ENCODE measurements around the gene WDR74. TPM values are rescaled to one million over a fixed set of nuclear protein-coding genes. Genes with fewer than 3 reads are reported as not detected.

Gene WDR74
- total and polyA plus RNA-seq, 2 of the 13 experiments (the other 11 are each of a cell fraction or from before 2014, with no cell fraction given): 77.0 to 83.3 TPM

- no peaks in the 10 kb centered on the region for H3K9me3 ChIP-seq (ENCODE audit: low read length)
- H3K4me2 ChIP-seq (ENCODE audit: low read depth, low read length): no peak overlapping the region
- no peak overlapping the region for H3K9ac ChIP-seq (ENCODE audit: insufficient read depth, low read depth, low read length)
- H3K79me2 ChIP-seq (ENCODE audit: insufficient read depth, low read length): peaks cover 23% of the 10 kb centered on the region
- TF ChIP-seq, protein P1, sequence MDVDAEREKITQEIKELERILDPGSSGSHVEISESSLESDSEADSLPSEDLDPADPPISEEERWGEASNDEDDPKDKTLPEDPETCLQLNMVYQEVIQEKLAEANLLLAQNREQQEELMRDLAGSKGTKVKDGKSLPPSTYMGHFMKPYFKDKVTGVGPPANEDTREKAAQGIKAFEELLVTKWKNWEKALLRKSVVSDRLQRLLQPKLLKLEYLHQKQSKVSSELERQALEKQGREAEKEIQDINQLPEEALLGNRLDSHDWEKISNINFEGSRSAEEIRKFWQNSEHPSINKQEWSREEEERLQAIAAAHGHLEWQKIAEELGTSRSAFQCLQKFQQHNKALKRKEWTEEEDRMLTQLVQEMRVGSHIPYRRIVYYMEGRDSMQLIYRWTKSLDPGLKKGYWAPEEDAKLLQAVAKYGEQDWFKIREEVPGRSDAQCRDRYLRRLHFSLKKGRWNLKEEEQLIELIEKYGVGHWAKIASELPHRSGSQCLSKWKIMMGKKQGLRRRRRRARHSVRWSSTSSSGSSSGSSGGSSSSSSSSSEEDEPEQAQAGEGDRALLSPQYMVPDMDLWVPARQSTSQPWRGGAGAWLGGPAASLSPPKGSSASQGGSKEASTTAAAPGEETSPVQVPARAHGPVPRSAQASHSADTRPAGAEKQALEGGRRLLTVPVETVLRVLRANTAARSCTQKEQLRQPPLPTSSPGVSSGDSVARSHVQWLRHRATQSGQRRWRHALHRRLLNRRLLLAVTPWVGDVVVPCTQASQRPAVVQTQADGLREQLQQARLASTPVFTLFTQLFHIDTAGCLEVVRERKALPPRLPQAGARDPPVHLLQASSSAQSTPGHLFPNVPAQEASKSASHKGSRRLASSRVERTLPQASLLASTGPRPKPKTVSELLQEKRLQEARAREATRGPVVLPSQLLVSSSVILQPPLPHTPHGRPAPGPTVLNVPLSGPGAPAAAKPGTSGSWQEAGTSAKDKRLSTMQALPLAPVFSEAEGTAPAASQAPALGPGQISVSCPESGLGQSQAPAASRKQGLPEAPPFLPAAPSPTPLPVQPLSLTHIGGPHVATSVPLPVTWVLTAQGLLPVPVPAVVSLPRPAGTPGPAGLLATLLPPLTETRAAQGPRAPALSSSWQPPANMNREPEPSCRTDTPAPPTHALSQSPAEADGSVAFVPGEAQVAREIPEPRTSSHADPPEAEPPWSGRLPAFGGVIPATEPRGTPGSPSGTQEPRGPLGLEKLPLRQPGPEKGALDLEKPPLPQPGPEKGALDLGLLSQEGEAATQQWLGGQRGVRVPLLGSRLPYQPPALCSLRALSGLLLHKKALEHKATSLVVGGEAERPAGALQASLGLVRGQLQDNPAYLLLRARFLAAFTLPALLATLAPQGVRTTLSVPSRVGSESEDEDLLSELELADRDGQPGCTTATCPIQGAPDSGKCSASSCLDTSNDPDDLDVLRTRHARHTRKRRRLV (CRISPR knock-in tag; IDR thresholded peaks at IDR 0.05): no peak
- TF ChIP-seq GTF2F1 (IDR thresholded peaks at IDR 0.05; ENCODE audit: low read length) (no peak), ZSCAN31 (CRISPR knock-in tag; IDR thresholded peaks at IDR 0.05; ENCODE audit: low read depth) (no peak), LCORL (IDR thresholded peaks at IDR 0.05) (no peak), LCORL (CRISPR knock-in tag; IDR thresholded peaks at IDR 0.05) (no peak), ZNF749 (CRISPR knock-in tag; IDR thresholded peaks at IDR 0.05; ENCODE audit: borderline replicate concordance) (no peak), ZNF530 (CRISPR knock-in tag; IDR thresholded peaks at IDR 0.05; ENCODE audit: low read depth) (no peak), ZNF550 (CRISPR knock-in tag; IDR thresholded peaks at IDR 0.05; ENCODE audit: borderline replicate concordance) (no peak), GZF1 (CRISPR knock-in tag; IDR thresholded peaks at IDR 0.05) (no peak), SKIL (CRISPR knock-in tag; IDR thresholded peaks at IDR 0.05; ENCODE audit: borderline replicate concordance) (no peak), NFE2L1 (CRISPR knock-in tag; IDR thresholded peaks at IDR 0.05; ENCODE audit: borderline replicate concordance) (no peak), ZNF850 (CRISPR knock-in tag; conservative IDR thresholded peaks at IDR 0.05) (no peak)
- TF ChIP-seq, protein P2, sequence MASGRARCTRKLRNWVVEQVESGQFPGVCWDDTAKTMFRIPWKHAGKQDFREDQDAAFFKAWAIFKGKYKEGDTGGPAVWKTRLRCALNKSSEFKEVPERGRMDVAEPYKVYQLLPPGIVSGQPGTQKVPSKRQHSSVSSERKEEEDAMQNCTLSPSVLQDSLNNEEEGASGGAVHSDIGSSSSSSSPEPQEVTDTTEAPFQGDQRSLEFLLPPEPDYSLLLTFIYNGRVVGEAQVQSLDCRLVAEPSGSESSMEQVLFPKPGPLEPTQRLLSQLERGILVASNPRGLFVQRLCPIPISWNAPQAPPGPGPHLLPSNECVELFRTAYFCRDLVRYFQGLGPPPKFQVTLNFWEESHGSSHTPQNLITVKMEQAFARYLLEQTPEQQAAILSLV (CRISPR knock-in tag; IDR thresholded peaks at IDR 0.05; ENCODE audit: borderline replicate concordance): no peak
- TF ChIP-seq, protein P3, sequence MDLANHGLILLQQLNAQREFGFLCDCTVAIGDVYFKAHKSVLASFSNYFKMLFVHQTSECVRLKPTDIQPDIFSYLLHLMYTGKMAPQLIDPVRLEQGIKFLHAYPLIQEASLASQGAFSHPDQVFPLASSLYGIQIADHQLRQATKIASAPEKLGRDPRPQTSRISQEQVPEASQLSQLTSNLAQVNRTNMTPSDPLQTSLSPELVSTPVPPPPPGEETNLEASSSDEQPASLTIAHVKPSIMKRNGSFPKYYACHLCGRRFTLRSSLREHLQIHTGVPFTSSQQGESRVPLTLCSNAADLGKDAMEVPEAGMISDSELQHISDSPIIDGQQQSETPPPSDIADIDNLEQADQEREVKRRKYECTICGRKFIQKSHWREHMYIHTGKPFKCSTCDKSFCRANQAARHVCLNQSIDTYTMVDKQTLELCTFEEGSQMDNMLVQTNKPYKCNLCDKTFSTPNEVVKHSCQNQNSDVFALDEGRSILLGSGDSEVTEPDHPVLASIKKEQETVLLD (CRISPR knock-in tag; IDR thresholded peaks at IDR 0.05; ENCODE audit: low read depth): no peak
- no peak for FAIRE-seq
- H3K27ac ChIP-seq (ENCODE audit: extremely low read length, insufficient read depth, low read length): no peak overlapping the region
- H3K4me1 ChIP-seq (ENCODE audit: insufficient read depth, low read length): peaks cover 29% of the 10 kb centered on the region
- H3K36me3 ChIP-seq (replicated peaks in 1 of 2; ENCODE audit: control insufficient read depth in 1 of 2, insufficient read depth in 2 of 2, low read length in 2 of 2): peaks cover 31 to 66% of the 10 kb centered on the region in 2 experiments
- no peak overlapping the region for H2AFZ ChIP-seq (ENCODE audit: low read length)
- no TSS peak for BruUV-seq (replicated peaks)
- DNase-seq (ENCODE audit: low spot score): no peak
- H3K4me3 ChIP-seq (replicated peaks in 1 of 3; ENCODE audit: insufficient read depth in 1 of 3, low read depth in 2 of 3, low read length in 3 of 3): no peak overlapping the region
- ChIA-PET POLR2A (interaction anchor here (1.0 to 2.2 kb wide), 3 partner anchors 11 to 47 kb away, joined by 7 to 12 read pairs (median 11); partner anchors contain the start of genes NXF1 and STX5), CTCF (ENCODE audit: low intra/inter-chr PET ratio, low total read pairs) (no interaction called here)
- whole genome bisulfite sequencing (ENCODE audit: low lambda C conversion rate): 96% methylated on average over 8 of the region's 8 CpGs
- no peaks in the 10 kb centered on the region for H4K20me1 ChIP-seq (ENCODE audit: insufficient read depth, low read length)
- intact Hi-C loops (cut with micrococcal nuclease; ENCODE audit: unreplicated experiment): no loop called here
- H3K27me3 ChIP-seq (ENCODE audit: control insufficient read depth in 1 of 2, insufficient read depth in 2 of 2, low read length in 2 of 2): no peaks in the 10 kb centered on the region
- in situ Hi-C loops (cut with HindIII; ENCODE audit: extremely low pct_ligation_motif_present, low pct_unique_long_range_greater_than_20kb): no loop called here
- no peak for ATAC-seq
Measured at GRCh38 chr11:62794201-62794775, 45.1 kb downstream of the WDR74 start.

Measured in HepG2 (cell line).